ENCODE data around the gene ARID3C.

The ARID3C gene

GRCh38 chr9:34652602-34653000 is 23.7 kb upstream of the ARID3C start:
- no peaks in the 10 kb centered on the region for H3K9me3 ChIP-seq (ENCODE audit: control insufficient read depth in 2 of 2, low read length in 2 of 2)
- H3K36me3 ChIP-seq (ENCODE audit: control insufficient read depth in 2 of 2, insufficient read depth in 2 of 2, low read length in 2 of 2) = peaks cover 15 to 19% of the 10 kb centered on the region in 2 donors
- H3K4me1 ChIP-seq (ENCODE audit: control insufficient read depth in 2 of 2, insufficient read depth in 2 of 2, low read length in 2 of 2) = peaks cover 28 to 39% of the 10 kb centered on the region in 2 donors
- peak overlapping the region; percentile 86 to 89 for H3K27ac ChIP-seq (ENCODE audit: low read depth in 2 of 2, low read length in 2 of 2)
- H3K9ac ChIP-seq (ENCODE audit: low read depth in 1 of 2, low read length in 2 of 2) = peak overlapping the region; percentile 10 to 48
- peak overlapping the region; percentile 47 to 75 for H3K4me3 ChIP-seq (ENCODE audit: low read length in 2 of 2)
- H3K27me3 ChIP-seq (ENCODE audit: control insufficient read depth in 2 of 2, insufficient read depth in 2 of 2, low read length in 2 of 2) = no peaks in the 10 kb centered on the region

GRCh38 chr9:34651876-34652601 is 23.2 kb upstream of the ARID3C start, which contains the start of gene IL11RA:
TSS of gene IL11RA (plus strand) at chr9:34652185. CDS start at chr9:34655218, 3,033 bp downstream.
- Histone ChIP-seq H3K27ac (ENCODE audit: low read depth in 2 of 2, low read length in 2 of 2) (peak within 1 kb of the TSS; percentile 86 to 89), H3K4me1 (ENCODE audit: control insufficient read depth in 2 of 2, insufficient read depth in 2 of 2, low read length in 2 of 2) (peaks cover 34 to 44% of the 10 kb centered on the region in 2 donors), H3K9me3 (ENCODE audit: control insufficient read depth in 2 of 2, low read length in 2 of 2) (no peaks in the 10 kb centered on the region), H3K36me3 (ENCODE audit: control insufficient read depth in 2 of 2, insufficient read depth in 2 of 2, low read length in 2 of 2) (peaks cover 15 to 19% of the 10 kb centered on the region in 2 donors), H3K27me3 (ENCODE audit: control insufficient read depth in 2 of 2, insufficient read depth in 2 of 2, low read length in 2 of 2) (no peaks in the 10 kb centered on the region), H3K4me3 (ENCODE audit: low read length in 2 of 2) (peak within 1 kb of the TSS; percentile 47 to 75), H3K9ac (ENCODE audit: low read depth in 1 of 2, low read length in 2 of 2) (peak within 1 kb of the TSS; percentile 10 to 57)

GRCh38 chr9:34651321-34651720 is 22.5 kb upstream of the ARID3C start:
- H3K27ac ChIP-seq (ENCODE audit: low read depth in 2 of 2, low read length in 2 of 2) = peak overlapping the region; percentile 86 to 89
- H3K27me3 ChIP-seq (ENCODE audit: control insufficient read depth in 2 of 2, insufficient read depth in 2 of 2, low read length in 2 of 2) = no peaks in the 10 kb centered on the region
- H3K4me3 ChIP-seq (ENCODE audit: low read length in 2 of 2) = peak overlapping the region; percentile 47 to 75
- peak overlapping the region; percentile 4 to 10 for H3K9ac ChIP-seq (ENCODE audit: low read depth in 1 of 2, low read length in 2 of 2)
- peaks cover 35 to 48% of the 10 kb centered on the region in 2 donors for H3K4me1 ChIP-seq (ENCODE audit: control insufficient read depth in 2 of 2, insufficient read depth in 2 of 2, low read length in 2 of 2)
- no peaks in the 10 kb centered on the region for H3K9me3 ChIP-seq (ENCODE audit: control insufficient read depth in 2 of 2, low read length in 2 of 2)
- peaks cover 15 to 19% of the 10 kb centered on the region in 2 donors for H3K36me3 ChIP-seq (ENCODE audit: control insufficient read depth in 2 of 2, insufficient read depth in 2 of 2, low read length in 2 of 2)

GRCh38 chr9:34650816-34651215 is 21.9 kb upstream of the ARID3C start:
- H3K4me1 ChIP-seq (ENCODE audit: control insufficient read depth in 2 of 2, insufficient read depth in 2 of 2, low read length in 2 of 2) = peaks cover 39 to 53% of the 10 kb centered on the region in 2 donors
- peaks cover 15 to 19% of the 10 kb centered on the region in 2 donors for H3K36me3 ChIP-seq (ENCODE audit: control insufficient read depth in 2 of 2, insufficient read depth in 2 of 2, low read length in 2 of 2)
- H3K27me3 ChIP-seq (ENCODE audit: control insufficient read depth in 2 of 2, insufficient read depth in 2 of 2, low read length in 2 of 2) = no peaks in the 10 kb centered on the region
- no peak overlapping the region for H3K4me3 ChIP-seq (ENCODE audit: low read length in 2 of 2)
- no peak overlapping the region for H3K9ac ChIP-seq (ENCODE audit: low read depth in 1 of 2, low read length in 2 of 2)
- no peaks in the 10 kb centered on the region for H3K9me3 ChIP-seq (ENCODE audit: control insufficient read depth in 2 of 2, low read length in 2 of 2)
- peak overlapping the region in 1 of 2 donors; percentile 86 for H3K27ac ChIP-seq (ENCODE audit: low read depth in 2 of 2, low read length in 2 of 2)

GRCh38 chr9:34648673-34649072 is 19.8 kb upstream of the ARID3C start:
- Histone ChIP-seq H3K4me3 (ENCODE audit: low read length in 2 of 2) (no peak overlapping the region), H3K4me1 (ENCODE audit: control insufficient read depth in 2 of 2, insufficient read depth in 2 of 2, low read length in 2 of 2) (peaks cover 39 to 48% of the 10 kb centered on the region in 2 donors), H3K27me3 (ENCODE audit: control insufficient read depth in 2 of 2, insufficient read depth in 2 of 2, low read length in 2 of 2) (no peaks in the 10 kb centered on the region), H3K9ac (ENCODE audit: low read depth in 1 of 2, low read length in 2 of 2) (no peak overlapping the region), H3K36me3 (ENCODE audit: control insufficient read depth in 2 of 2, insufficient read depth in 2 of 2, low read length in 2 of 2) (peaks cover 15 to 19% of the 10 kb centered on the region in 2 donors), H3K9me3 (ENCODE audit: control insufficient read depth in 2 of 2, low read length in 2 of 2) (no peaks in the 10 kb centered on the region), H3K27ac (ENCODE audit: low read depth in 2 of 2, low read length in 2 of 2) (no peak overlapping the region)

GRCh38 chr9:34647651-34648050 is 18.8 kb upstream of the ARID3C start:
- Histone ChIP-seq H3K4me1 (ENCODE audit: control insufficient read depth in 2 of 2, insufficient read depth in 2 of 2, low read length in 2 of 2) (peaks cover 30 to 38% of the 10 kb centered on the region in 2 donors), H3K27me3 (ENCODE audit: control insufficient read depth in 2 of 2, insufficient read depth in 2 of 2, low read length in 2 of 2) (no peaks in the 10 kb centered on the region), H3K27ac (ENCODE audit: low read depth in 2 of 2, low read length in 2 of 2) (peak overlapping the region in 1 of 2 donors; percentile 91), H3K9me3 (ENCODE audit: control insufficient read depth in 2 of 2, low read length in 2 of 2) (no peaks in the 10 kb centered on the region), H3K36me3 (ENCODE audit: control insufficient read depth in 2 of 2, insufficient read depth in 2 of 2, low read length in 2 of 2) (peaks cover 15 to 19% of the 10 kb centered on the region in 2 donors), H3K4me3 (ENCODE audit: low read length in 2 of 2) (peak overlapping the region; percentile 89 to 93), H3K9ac (ENCODE audit: low read depth in 1 of 2, low read length in 2 of 2) (peak overlapping the region; percentile 74 to 86)

GRCh38 chr9:34647084-34647403 is 18.2 kb upstream of the ARID3C start:
- Histone ChIP-seq H3K9me3 (ENCODE audit: control insufficient read depth in 2 of 2, low read length in 2 of 2) (no peaks in the 10 kb centered on the region), H3K27me3 (ENCODE audit: control insufficient read depth in 2 of 2, insufficient read depth in 2 of 2, low read length in 2 of 2) (no peaks in the 10 kb centered on the region), H3K4me1 (ENCODE audit: control insufficient read depth in 2 of 2, insufficient read depth in 2 of 2, low read length in 2 of 2) (peaks cover 24 to 32% of the 10 kb centered on the region in 2 donors), H3K27ac (ENCODE audit: low read depth in 2 of 2, low read length in 2 of 2) (peak overlapping the region; percentile 84 to 91), H3K4me3 (ENCODE audit: low read length in 2 of 2) (peak overlapping the region; percentile 89 to 93), H3K9ac (ENCODE audit: low read depth in 1 of 2, low read length in 2 of 2) (peak overlapping the region; percentile 74 to 86), H3K36me3 (ENCODE audit: control insufficient read depth in 2 of 2, insufficient read depth in 2 of 2, low read length in 2 of 2) (peaks cover 15 to 19% of the 10 kb centered on the region in 2 donors)

GRCh38 chr9:34646211-34647083 is 17.6 kb upstream of the ARID3C start, which contains the start of gene GALT:
TSS of gene GALT (plus strand) at chr9:34646675. CDS start at chr9:34646705, 30 bp downstream.
- no peaks in the 10 kb centered on the region for H3K9me3 ChIP-seq (ENCODE audit: control insufficient read depth in 2 of 2, low read length in 2 of 2)
- peaks cover 15 to 19% of the 10 kb centered on the region in 2 donors for H3K36me3 ChIP-seq (ENCODE audit: control insufficient read depth in 2 of 2, insufficient read depth in 2 of 2, low read length in 2 of 2)
- peaks cover 20 to 28% of the 10 kb centered on the region in 2 donors for H3K4me1 ChIP-seq (ENCODE audit: control insufficient read depth in 2 of 2, insufficient read depth in 2 of 2, low read length in 2 of 2)
- H3K9ac ChIP-seq (ENCODE audit: low read depth in 1 of 2, low read length in 2 of 2) = peak within 1 kb of the TSS; percentile 74 to 86
- H3K27ac ChIP-seq (ENCODE audit: low read depth in 2 of 2, low read length in 2 of 2) = peak within 1 kb of the TSS; percentile 84 to 91
- H3K4me3 ChIP-seq (ENCODE audit: low read length in 2 of 2) = peak within 1 kb of the TSS; percentile 89 to 93
- no peaks in the 10 kb centered on the region for H3K27me3 ChIP-seq (ENCODE audit: control insufficient read depth in 2 of 2, insufficient read depth in 2 of 2, low read length in 2 of 2)

- Histone ChIP-seq H3K4me3 (ENCODE audit: low read length in 2 of 2) (no peak overlapping the region), H3K36me3 (ENCODE audit: control insufficient read depth in 2 of 2, insufficient read depth in 2 of 2, low read length in 2 of 2) (peaks cover 15% of the 10 kb centered on the region in 2 donors), H3K27ac (ENCODE audit: low read depth in 2 of 2, low read length in 2 of 2) (no peak overlapping the region), H3K4me1 (ENCODE audit: control insufficient read depth in 2 of 2, insufficient read depth in 2 of 2, low read length in 2 of 2) (peaks cover 18 to 22% of the 10 kb centered on the region in 2 donors), H3K9me3 (ENCODE audit: control insufficient read depth in 2 of 2, low read length in 2 of 2) (no peaks in the 10 kb centered on the region), H3K9ac (ENCODE audit: low read depth in 1 of 2, low read length in 2 of 2) (no peak overlapping the region), H3K27me3 (ENCODE audit: control insufficient read depth in 2 of 2, insufficient read depth in 2 of 2, low read length in 2 of 2) (no peaks in the 10 kb centered on the region)
Measured at GRCh38 chr9:34644766-34645314, 16.0 kb upstream of the ARID3C start.
